HepG2 (cell line): ENCODE measurements around the gene HLA-C. TPM values are rescaled to one million over a fixed set of nuclear protein-coding genes. Genes with fewer than 3 reads are reported as not detected.
"Not testable (repeated sequence)": the region's sequence is repeated elsewhere in the genome, so short reads cannot be mapped to it uniquely, and the experiment has no call there.

Experiments used
- ATAC-seq: fragments of 200-7000 bp; cut with Tn5 transposase; 3 replicates; pipeline ENCODE4 v1.9.1; 2020; ENCODE audit warnings: mild to moderate bottlenecking, moderate library complexity
- BruUV-seq: library from RNA; stranded (reverse); fragments of 400-500 nt; replicated peaks from 2 replicates; lab custom pipeline; 2021; lab: Mats Ljungman, UMichigan
- CTCF ChIA-PET: fragments of 300-600 bp; formaldehyde crosslinking; extraction: SDS; loops from one replicate; lab custom pipeline; 2021; ENCODE audit warnings: low total read pairs, inconsistent platforms, low intra/inter-chr PET ratio; lab: Yijun Ruan, JAX
- POLR2A ChIA-PET: fragments of 350-600 bp; sonication (Branson Sonifier 250); formaldehyde crosslinking; loops from one replicate; lab custom pipeline; 2020; ENCODE audit warnings: antibody characterized with exemption, inconsistent platforms; lab: Yijun Ruan, JAX
- DNase-seq: peaks from one replicate; pipeline ENCODE4 v3.0.0-alpha.2; 2015; ENCODE audit warnings: low spot score
- FAIRE-seq: peaks from 3 replicates; lab custom pipeline; 2011; peaks lifted over from hg19 to GRCh38; lab: Jason Lieb, UNC
- H2AFZ ChIP-seq: one replicate; pipeline ENCODE4 v1.6.1; 2011; ENCODE audit warnings: low read length, inconsistent platforms
- H3K27ac ChIP-seq: fragments of 300-600 bp; 3 replicates; pipeline ENCODE4 v1.8.0; 2011; ENCODE audit warnings: mixed run types, mild to moderate bottlenecking, mixed read lengths, low read length, inconsistent platforms; ENCODE audit not compliant: insufficient read depth; ENCODE audit errors: extremely low read length
- H3K27me3 ChIP-seq, 2 experiments: fragments of 200-600 bp in 1 of 2; 2 replicates in 1 of 2; 3 replicates in 1 of 2; pipeline versions ENCODE4 v1.6.0 to v1.8.0; 2011; ENCODE audit warnings: low read length in 2 of 2, mild to moderate bottlenecking in 2 of 2, moderate library complexity in 2 of 2, inconsistent platforms in 1 of 2; ENCODE audit not compliant: insufficient read depth in 2 of 2, control insufficient read depth in 1 of 2
- H3K36me3 ChIP-seq, 2 experiments: fragments of 200-600 bp in 1 of 2; replicated peaks in 1 of 2; 2 replicates in 1 of 2; 3 replicates in 1 of 2; pipeline versions ENCODE4 v1.5.1 to v1.8.0; 2011; ENCODE audit warnings: low read length in 2 of 2, inconsistent platforms in 1 of 2; ENCODE audit not compliant: insufficient read depth in 2 of 2, control insufficient read depth in 1 of 2
- H3K4me1 ChIP-seq: 2 replicates; pipeline ENCODE4 v1.5.1; 2012; ENCODE audit warnings: low read length, inconsistent platforms; ENCODE audit not compliant: insufficient read depth
- H3K4me2 ChIP-seq: 2 replicates; pipeline ENCODE4 v1.6.0; 2011; ENCODE audit warnings: low read depth, low read length, inconsistent platforms
- H3K4me3 ChIP-seq, 3 experiments: fragments of 200-600 bp in 1 of 3; sonication (generic), shearing (Covaris generic) in 1 of 3; replicated peaks in 1 of 3; 2 replicates each; pipeline ENCODE4 v1.5.1; 2011 to 2016; ENCODE audit warnings: low read length in 3 of 3, inconsistent platforms in 2 of 3, low read depth in 2 of 3, mild to moderate bottlenecking in 2 of 3, control low read depth in 1 of 3, mixed read lengths in 1 of 3; ENCODE audit not compliant: insufficient read depth in 1 of 3
- H3K79me2 ChIP-seq: one replicate; pipeline ENCODE4 v1.6.1; 2011; ENCODE audit warnings: low read length, inconsistent platforms; ENCODE audit not compliant: insufficient read depth
- H3K9ac ChIP-seq: 2 replicates; pipeline ENCODE4 v1.6.0; 2011; ENCODE audit warnings: mild to moderate bottlenecking, low read depth, low read length, inconsistent platforms; ENCODE audit not compliant: insufficient read depth
- H3K9me3 ChIP-seq: 2 replicates; pipeline ENCODE4 v1.5.1; 2012; ENCODE audit warnings: mild to moderate bottlenecking, low read length
- H4K20me1 ChIP-seq: 2 replicates; pipeline ENCODE4 v1.6.0; 2011; ENCODE audit warnings: inconsistent platforms, mild to moderate bottlenecking, low read length, moderate library complexity; ENCODE audit not compliant: insufficient read depth
- FOXA1 ChIP-seq, 2 experiments: fragments of 450-650 bp in 1 of 2; sonication (generic) in 1 of 2; formaldehyde crosslinking in 1 of 2; IDR thresholded peaks; 2 replicates each; pipeline versions ENCODE4 v1.4.0 to v1.6.1; 2016 to 2020; ENCODE audit warnings: missing genetic modification reagents in 1 of 2
- FOXA3 ChIP-seq: IDR thresholded peaks from 2 replicates; pipeline ENCODE4 v1.6.1; 2016; ENCODE audit warnings: missing genetic modification reagents, missing compliant biosample characterization
- ZEB1 ChIP-seq: IDR thresholded peaks from 2 replicates; pipeline ENCODE4 v1.6.1; 2012; ENCODE audit warnings: mild to moderate bottlenecking, low read depth, inconsistent platforms; ENCODE audit not compliant: insufficient replicate concordance
- WGBS: methylation state at CpG from one replicate; pipeline ENCODE4 v1.1.6; 2017; ENCODE audit warnings: low lambda C conversion rate; 5-methylcytosine and 5-hydroxymethylcytosine counted together
- in situ Hi-C: cut with HindIII; loops from 2 replicates; pipeline ENCODE4 v1.10.0; 2017; ENCODE audit warnings: low pct_unique_long_range_greater_than_20kb; ENCODE audit not compliant: extremely low pct_ligation_motif_present
- intact Hi-C: fragments of 100-400 bp; cut with micrococcal nuclease; formaldehyde crosslinking; loops from one replicate; pipeline ENCODE4 v1.10.0; 2022; ENCODE audit not compliant: unreplicated experiment
- polyA plus RNA-seq, 8 experiments: library from polyadenylated mRNA; depleted of rRNA in 3 of 8; stranded (reverse) in 7 of 8; unstranded in 1 of 8; fragments of >200 nt; fragmentation: Illumina TruSeq in 4 of 8; extraction: Trizol in 4 of 8; gene quantifications; 2 replicates each; pipeline versions ENCODE4 v1.2.1 to v1.2.3, GENCODE V29; 2011 to 2016; ENCODE audit warnings: low read depth in 4 of 8, missing spikeins in 1 of 8, mixed read lengths in 1 of 8; ENCODE audit not compliant: insufficient read depth in 1 of 8
- total RNA-seq, 5 experiments: library from RNA; depleted of rRNA; stranded (reverse); fragments of >200 nt; fragmentation: Illumina TruSeq; extraction: Trizol; gene quantifications; 2 replicates each; pipeline ENCODE4 v1.2.3, GENCODE V29; 2016; ENCODE audit warnings: low read depth in 1 of 5
- TF ChIP-seq, protein P1 (sequence below): sonication (generic); formaldehyde crosslinking; IDR thresholded peaks from 2 replicates; pipeline ENCODE4 v1.4.0; 2020; ENCODE audit warnings: missing genetic modification reagents, borderline replicate concordance
- TF ChIP-seq, protein P2 (sequence below): IDR thresholded peaks from 2 replicates; pipeline ENCODE4 v1.4.0; 2020; ENCODE audit warnings: mild to moderate bottlenecking, missing genetic modification reagents

HLA-C gene
- total and polyA plus RNA-seq, 2 of the 13 experiments (the other 11 are each of a cell fraction or from before 2014, with no cell fraction given) = 77.1 to 155 TPM

DNA sequence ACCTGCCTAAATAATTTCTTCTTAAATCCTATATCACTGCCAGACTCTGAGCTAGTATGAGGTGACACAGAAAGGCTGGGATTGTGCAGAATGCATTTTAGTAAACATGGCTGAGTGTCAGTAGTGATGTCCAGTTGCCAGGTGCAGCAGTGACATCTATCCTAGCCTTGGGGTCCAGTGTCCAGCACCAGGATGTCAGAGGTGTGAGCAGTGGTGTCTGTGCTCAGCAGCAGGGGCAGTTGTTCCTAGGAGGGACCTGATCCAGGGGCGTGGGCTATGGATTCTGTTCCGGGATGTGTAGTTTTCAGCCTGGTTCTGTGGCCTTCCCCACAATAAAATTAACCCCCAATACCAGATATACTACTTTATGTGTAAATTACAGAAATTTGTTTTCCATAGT is 6.0 kb downstream of the HLA-C start (continued):
- TF ChIP-seq ZEB1 = no peak

- H2AFZ ChIP-seq, H4K20me1 ChIP-seq, ATAC-seq, in situ Hi-C loops, CTCF ChIA-PET, DNase-seq, H3K27me3 ChIP-seq, intact Hi-C loops, H3K4me1 ChIP-seq, H3K4me3 ChIP-seq, H3K79me2 ChIP-seq, POLR2A ChIA-PET, H3K27ac ChIP-seq, H3K36me3 ChIP-seq, FAIRE-seq, H3K9me3 ChIP-seq, BruUV-seq, H3K4me2 ChIP-seq, H3K9ac ChIP-seq: not testable (repeated sequence)
- 31% methylated on average over 4 of the region's 5 CpGs for WGBS
Measured at GRCh38 chr6:31263346-31263933, 8.5 kb downstream of the HLA-C start.

DNA sequence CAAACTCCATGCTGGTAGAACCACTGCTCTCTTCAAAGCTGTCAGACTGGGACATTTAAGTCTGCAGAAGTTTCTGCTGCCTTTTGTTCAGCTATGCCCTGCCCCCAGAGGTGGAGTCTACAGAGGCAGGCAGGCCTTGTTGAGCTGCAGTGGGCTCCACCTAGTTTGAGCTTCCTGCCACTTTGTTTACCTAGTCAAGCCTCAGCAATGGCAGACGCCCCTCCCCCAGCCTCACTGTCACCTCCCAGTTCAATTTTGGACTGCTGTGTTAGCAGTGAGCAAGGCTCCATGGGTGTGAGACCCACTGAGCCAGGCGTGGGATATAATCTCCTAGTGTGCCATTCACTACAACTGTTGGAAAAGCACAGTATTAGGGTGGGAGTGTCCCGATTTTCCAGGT is 11.9 kb downstream of the HLA-C start:
- H3K79me2 ChIP-seq; H3K9me3 ChIP-seq; H3K4me3 ChIP-seq; in situ Hi-C loops; CTCF ChIA-PET; BruUV-seq; H2AFZ ChIP-seq; H3K36me3 ChIP-seq; intact Hi-C loops; H3K4me1 ChIP-seq; H3K9ac ChIP-seq; H3K27me3 ChIP-seq; H4K20me1 ChIP-seq; H3K27ac ChIP-seq; H3K4me2 ChIP-seq; FAIRE-seq; ATAC-seq; TF ChIP-seq FOXA1 (IDR thresholded peaks at IDR 0.05): not testable (repeated sequence)
- POLR2A ChIA-PET = interaction anchor here (0.9 to 1.0 kb wide), 2 partner anchors 8 to 14 kb away, joined by 3 to 4 read pairs; no protein-coding TSS in a partner anchor
- TF ChIP-seq, protein P1, sequence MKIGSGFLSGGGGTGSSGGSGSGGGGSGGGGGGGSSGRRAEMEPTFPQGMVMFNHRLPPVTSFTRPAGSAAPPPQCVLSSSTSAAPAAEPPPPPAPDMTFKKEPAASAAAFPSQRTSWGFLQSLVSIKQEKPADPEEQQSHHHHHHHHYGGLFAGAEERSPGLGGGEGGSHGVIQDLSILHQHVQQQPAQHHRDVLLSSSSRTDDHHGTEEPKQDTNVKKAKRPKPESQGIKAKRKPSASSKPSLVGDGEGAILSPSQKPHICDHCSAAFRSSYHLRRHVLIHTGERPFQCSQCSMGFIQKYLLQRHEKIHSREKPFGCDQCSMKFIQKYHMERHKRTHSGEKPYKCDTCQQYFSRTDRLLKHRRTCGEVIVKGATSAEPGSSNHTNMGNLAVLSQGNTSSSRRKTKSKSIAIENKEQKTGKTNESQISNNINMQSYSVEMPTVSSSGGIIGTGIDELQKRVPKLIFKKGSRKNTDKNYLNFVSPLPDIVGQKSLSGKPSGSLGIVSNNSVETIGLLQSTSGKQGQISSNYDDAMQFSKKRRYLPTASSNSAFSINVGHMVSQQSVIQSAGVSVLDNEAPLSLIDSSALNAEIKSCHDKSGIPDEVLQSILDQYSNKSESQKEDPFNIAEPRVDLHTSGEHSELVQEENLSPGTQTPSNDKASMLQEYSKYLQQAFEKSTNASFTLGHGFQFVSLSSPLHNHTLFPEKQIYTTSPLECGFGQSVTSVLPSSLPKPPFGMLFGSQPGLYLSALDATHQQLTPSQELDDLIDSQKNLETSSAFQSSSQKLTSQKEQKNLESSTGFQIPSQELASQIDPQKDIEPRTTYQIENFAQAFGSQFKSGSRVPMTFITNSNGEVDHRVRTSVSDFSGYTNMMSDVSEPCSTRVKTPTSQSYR (CRISPR knock-in tag) = peak; percentile 76
- TF ChIP-seq FOXA1 (CRISPR knock-in tag; IDR thresholded peaks at IDR 0.05) (0 out of 2 replicates have a peak, but pooled peaks have one; percentile 19), FOXA3 (CRISPR knock-in tag) (0 out of 2 replicates have a peak, but pooled peaks have one; percentile 18)
- TF ChIP-seq, protein P2, sequence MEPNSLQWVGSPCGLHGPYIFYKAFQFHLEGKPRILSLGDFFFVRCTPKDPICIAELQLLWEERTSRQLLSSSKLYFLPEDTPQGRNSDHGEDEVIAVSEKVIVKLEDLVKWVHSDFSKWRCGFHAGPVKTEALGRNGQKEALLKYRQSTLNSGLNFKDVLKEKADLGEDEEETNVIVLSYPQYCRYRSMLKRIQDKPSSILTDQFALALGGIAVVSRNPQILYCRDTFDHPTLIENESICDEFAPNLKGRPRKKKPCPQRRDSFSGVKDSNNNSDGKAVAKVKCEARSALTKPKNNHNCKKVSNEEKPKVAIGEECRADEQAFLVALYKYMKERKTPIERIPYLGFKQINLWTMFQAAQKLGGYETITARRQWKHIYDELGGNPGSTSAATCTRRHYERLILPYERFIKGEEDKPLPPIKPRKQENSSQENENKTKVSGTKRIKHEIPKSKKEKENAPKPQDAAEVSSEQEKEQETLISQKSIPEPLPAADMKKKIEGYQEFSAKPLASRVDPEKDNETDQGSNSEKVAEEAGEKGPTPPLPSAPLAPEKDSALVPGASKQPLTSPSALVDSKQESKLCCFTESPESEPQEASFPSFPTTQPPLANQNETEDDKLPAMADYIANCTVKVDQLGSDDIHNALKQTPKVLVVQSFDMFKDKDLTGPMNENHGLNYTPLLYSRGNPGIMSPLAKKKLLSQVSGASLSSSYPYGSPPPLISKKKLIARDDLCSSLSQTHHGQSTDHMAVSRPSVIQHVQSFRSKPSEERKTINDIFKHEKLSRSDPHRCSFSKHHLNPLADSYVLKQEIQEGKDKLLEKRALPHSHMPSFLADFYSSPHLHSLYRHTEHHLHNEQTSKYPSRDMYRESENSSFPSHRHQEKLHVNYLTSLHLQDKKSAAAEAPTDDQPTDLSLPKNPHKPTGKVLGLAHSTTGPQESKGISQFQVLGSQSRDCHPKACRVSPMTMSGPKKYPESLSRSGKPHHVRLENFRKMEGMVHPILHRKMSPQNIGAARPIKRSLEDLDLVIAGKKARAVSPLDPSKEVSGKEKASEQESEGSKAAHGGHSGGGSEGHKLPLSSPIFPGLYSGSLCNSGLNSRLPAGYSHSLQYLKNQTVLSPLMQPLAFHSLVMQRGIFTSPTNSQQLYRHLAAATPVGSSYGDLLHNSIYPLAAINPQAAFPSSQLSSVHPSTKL (CRISPR knock-in tag) = 0 out of 2 replicates have a peak, but pooled peaks have one; percentile 10
- DNase-seq = peak; percentile 28
- WGBS = 20% methylated on average over 3 of the region's 3 CpGs
